OCI-LY7 (cell line): Measurements from ENCODE around the gene IL21R. TPM values are rescaled to one million over a fixed set of nuclear protein-coding genes. Genes with fewer than 3 reads are reported as not detected.

ENCODE experiments used
- BruUV-seq: library from RNA; stranded (reverse); fragments of 400-500 nt; replicated peaks from 2 replicates; lab custom pipeline; 2021; lab: Mats Ljungman, UMichigan
- CTCF ChIA-PET: fragments of 300-600 bp; sonication (Branson Sonifier 250); formaldehyde crosslinking; loops from one replicate; lab custom pipeline; 2022; ENCODE audit warnings: antibody characterized with exemption; ENCODE audit not compliant: unreplicated experiment; lab: Charles Lee
- POLR2A ChIA-PET: fragments of 300-600 bp; sonication (Branson Sonifier 250); formaldehyde crosslinking; loops from one replicate; lab custom pipeline; 2022; ENCODE audit warnings: antibody characterized with exemption; lab: Charles Lee
- DNase-seq: peaks from one replicate; pipeline ENCODE4 v3.0.0-alpha.2; 2015; ENCODE audit warnings: low spot score
- H2AFZ ChIP-seq: fragments of 200-600 bp; sonication (generic), shearing (Covaris generic); 2 replicates; pipeline ENCODE4 v1.6.1; 2014; ENCODE audit warnings: mild to moderate bottlenecking, antibody characterized with exemption, low read length, moderate library complexity
- H3K27ac ChIP-seq: fragments of 200-600 bp; sonication (generic); 2 replicates; pipeline ENCODE4 v1.5.1; 2014; ENCODE audit warnings: mixed run types, low read depth, mild to moderate bottlenecking, moderate library complexity, low read length, inconsistent platforms; ENCODE audit not compliant: poor library complexity, severe bottlenecking
- H3K36me3 ChIP-seq: fragments of 200-600 bp; sonication (generic); 2 replicates; pipeline ENCODE4 v1.6.1; 2014; ENCODE audit warnings: mild to moderate bottlenecking, antibody characterized with exemption, low read length, moderate library complexity, mixed read lengths; ENCODE audit not compliant: insufficient read depth
- H3K4me1 ChIP-seq: fragments of 200-600 bp; sonication (generic); 2 replicates; pipeline ENCODE4 v1.5.1; 2014; ENCODE audit warnings: mild to moderate bottlenecking, low read length; ENCODE audit not compliant: insufficient read depth, poor library complexity, severe bottlenecking
- H3K4me2 ChIP-seq: fragments of 200-600 bp; sonication (generic); 2 replicates; pipeline ENCODE4 v1.6.1; 2014; ENCODE audit warnings: mild to moderate bottlenecking, low read length
- H3K4me3 ChIP-seq: fragments of 200-600 bp; sonication (generic); 2 replicates; pipeline ENCODE4 v1.5.1; 2014; ENCODE audit warnings: mild to moderate bottlenecking, low read depth, low read length; ENCODE audit not compliant: poor library complexity, severe bottlenecking
- H3K79me2 ChIP-seq: fragments of 200-600 bp; sonication (generic); 2 replicates; pipeline ENCODE4 v1.6.1; 2016; ENCODE audit warnings: low read depth, mild to moderate bottlenecking, low read length, moderate library complexity, mixed read lengths; ENCODE audit not compliant: insufficient read depth
- H3K9me2 ChIP-seq: fragments of 200-600 bp; sonication (generic); 2 replicates; pipeline ENCODE4 v1.6.1; 2016; ENCODE audit warnings: mild to moderate bottlenecking, low read length, mixed read lengths; ENCODE audit not compliant: insufficient read depth
- H3K9me3 ChIP-seq: fragments of 200-600 bp; sonication (generic); 2 replicates; pipeline ENCODE4 v1.6.1; 2014; ENCODE audit warnings: mild to moderate bottlenecking, mixed run types, low read length, mixed read lengths
- H4K20me1 ChIP-seq: fragments of 200-600 bp; sonication (generic); 2 replicates; pipeline ENCODE4 v1.6.1; 2014; ENCODE audit warnings: mild to moderate bottlenecking, antibody characterized with exemption, low read length, moderate library complexity, mixed read lengths; ENCODE audit not compliant: insufficient read depth
- EZH2phosphoT487 ChIP-seq: fragments of 200-600 bp; sonication (generic); IDR thresholded peaks from 2 replicates; pipeline ENCODE4 v1.6.1; 2018; ENCODE audit warnings: low read depth, borderline replicate concordance, mild to moderate bottlenecking, mixed run types, antibody characterized with exemption, low read length, moderate library complexity, mixed read lengths
- intact Hi-C: fragments of 100-400 bp; cut with micrococcal nuclease; formaldehyde crosslinking; loops from one replicate; pipeline ENCODE4 v1.10.0; 2022; ENCODE audit not compliant: unreplicated experiment
- total RNA-seq, 2 experiments: library from RNA; depleted of rRNA in 1 of 2; stranded (reverse); fragments of >200 nt in 1 of 2; shearing (Covaris generic) in 1 of 2; gene quantifications; 2 replicates each; pipeline ENCODE4 v1.2.3, GENCODE V29; 2014 to 2022
- TF ChIP-seq, protein P1 (sequence below): fragments of 200-600 bp; sonication (generic); conservative IDR thresholded peaks from 2 replicates; pipeline ENCODE4 v1.5.1; 2014; ENCODE audit warnings: mild to moderate bottlenecking, antibody characterized with exemption, low read length, moderate library complexity, mixed read lengths

The IL21R gene
- total RNA-seq, 2 experiments from 2014 or later, result 10.0 to 47.0 TPM

DNA sequence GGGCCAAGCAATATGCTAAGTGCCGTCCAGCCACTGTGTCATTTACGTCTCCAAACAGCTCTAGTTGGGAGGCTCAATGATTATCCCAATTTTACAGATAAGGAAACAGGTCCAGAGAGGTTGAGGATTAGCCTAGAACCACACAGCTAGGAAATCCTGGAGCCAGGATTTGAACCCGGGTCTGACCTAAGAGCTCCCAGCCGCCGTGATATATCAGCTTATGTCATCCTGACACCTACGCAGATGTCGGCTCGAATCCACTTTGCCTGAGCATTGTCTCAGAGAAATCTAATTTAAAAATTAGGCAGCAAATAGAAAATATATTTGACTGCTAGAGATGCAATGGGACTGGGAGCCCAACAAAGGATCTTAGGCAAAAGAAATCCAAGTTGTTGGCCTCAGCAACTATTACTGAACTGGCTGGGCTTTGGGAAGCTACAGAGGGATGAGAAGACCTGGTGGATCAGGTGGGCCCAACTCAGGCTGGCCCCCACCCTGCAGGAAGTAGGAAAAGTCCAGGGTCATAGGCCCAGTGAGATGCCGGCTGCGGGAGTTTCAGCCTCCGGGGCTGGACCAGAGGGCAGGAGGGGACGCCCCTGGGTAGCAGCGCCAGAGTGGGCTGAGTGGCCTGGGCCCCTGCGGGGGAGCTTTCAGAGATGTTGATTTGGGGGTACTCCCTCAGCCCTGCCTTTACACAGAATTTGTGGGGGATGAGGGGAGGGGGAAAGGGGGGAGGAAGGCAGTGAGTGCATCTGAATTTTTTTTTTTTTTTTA, 35.1 kb upstream of the IL21R start:
- POLR2A ChIA-PET, result interaction anchor here (0.5 to 2.4 kb wide), 11 partner anchors 11 to 196 kb away, joined by 3 to 5 read pairs (median 4); partner anchors contain the start of genes KDM8 and NSMCE1
- Histone ChIP-seq H3K27ac (peak overlapping the region; percentile 58), H3K79me2 (no peaks in the 10 kb centered on the region), H2AFZ (no peak overlapping the region; the same call in 1 of the 2 replicates), H3K4me1 (peaks cover 15% of the 10 kb centered on the region), H3K9me2 (no peaks in the 10 kb centered on the region), H4K20me1 (no peaks in the 10 kb centered on the region), H3K4me2 (peak overlapping the region; percentile 78), H3K36me3 (peaks cover 24% of the 10 kb centered on the region), H3K9me3 (peaks cover 9% of the 10 kb centered on the region; the same call in 1 of the 2 replicates), H3K4me3 (peak overlapping the region; percentile 55)
- no TSS peak for BruUV-seq
- intact Hi-C loops, result loop anchor here (1.0 to 5.0 kb wide), 4 partner anchors 50 to 255 kb away; no protein-coding TSS in a partner anchor
- TF ChIP-seq, protein P1, sequence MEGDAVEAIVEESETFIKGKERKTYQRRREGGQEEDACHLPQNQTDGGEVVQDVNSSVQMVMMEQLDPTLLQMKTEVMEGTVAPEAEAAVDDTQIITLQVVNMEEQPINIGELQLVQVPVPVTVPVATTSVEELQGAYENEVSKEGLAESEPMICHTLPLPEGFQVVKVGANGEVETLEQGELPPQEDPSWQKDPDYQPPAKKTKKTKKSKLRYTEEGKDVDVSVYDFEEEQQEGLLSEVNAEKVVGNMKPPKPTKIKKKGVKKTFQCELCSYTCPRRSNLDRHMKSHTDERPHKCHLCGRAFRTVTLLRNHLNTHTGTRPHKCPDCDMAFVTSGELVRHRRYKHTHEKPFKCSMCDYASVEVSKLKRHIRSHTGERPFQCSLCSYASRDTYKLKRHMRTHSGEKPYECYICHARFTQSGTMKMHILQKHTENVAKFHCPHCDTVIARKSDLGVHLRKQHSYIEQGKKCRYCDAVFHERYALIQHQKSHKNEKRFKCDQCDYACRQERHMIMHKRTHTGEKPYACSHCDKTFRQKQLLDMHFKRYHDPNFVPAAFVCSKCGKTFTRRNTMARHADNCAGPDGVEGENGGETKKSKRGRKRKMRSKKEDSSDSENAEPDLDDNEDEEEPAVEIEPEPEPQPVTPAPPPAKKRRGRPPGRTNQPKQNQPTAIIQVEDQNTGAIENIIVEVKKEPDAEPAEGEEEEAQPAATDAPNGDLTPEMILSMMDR, result no peak
- TF ChIP-seq EZH2phosphoT487, result no peak
- CTCF ChIA-PET, result interaction anchor here (0.6 to 1.8 kb wide), 8 partner anchors 11 to 1127 kb away, joined by 3 to 7 read pairs (median 3); no protein-coding TSS in a partner anchor
- DNase-seq, result no peak

DNA sequence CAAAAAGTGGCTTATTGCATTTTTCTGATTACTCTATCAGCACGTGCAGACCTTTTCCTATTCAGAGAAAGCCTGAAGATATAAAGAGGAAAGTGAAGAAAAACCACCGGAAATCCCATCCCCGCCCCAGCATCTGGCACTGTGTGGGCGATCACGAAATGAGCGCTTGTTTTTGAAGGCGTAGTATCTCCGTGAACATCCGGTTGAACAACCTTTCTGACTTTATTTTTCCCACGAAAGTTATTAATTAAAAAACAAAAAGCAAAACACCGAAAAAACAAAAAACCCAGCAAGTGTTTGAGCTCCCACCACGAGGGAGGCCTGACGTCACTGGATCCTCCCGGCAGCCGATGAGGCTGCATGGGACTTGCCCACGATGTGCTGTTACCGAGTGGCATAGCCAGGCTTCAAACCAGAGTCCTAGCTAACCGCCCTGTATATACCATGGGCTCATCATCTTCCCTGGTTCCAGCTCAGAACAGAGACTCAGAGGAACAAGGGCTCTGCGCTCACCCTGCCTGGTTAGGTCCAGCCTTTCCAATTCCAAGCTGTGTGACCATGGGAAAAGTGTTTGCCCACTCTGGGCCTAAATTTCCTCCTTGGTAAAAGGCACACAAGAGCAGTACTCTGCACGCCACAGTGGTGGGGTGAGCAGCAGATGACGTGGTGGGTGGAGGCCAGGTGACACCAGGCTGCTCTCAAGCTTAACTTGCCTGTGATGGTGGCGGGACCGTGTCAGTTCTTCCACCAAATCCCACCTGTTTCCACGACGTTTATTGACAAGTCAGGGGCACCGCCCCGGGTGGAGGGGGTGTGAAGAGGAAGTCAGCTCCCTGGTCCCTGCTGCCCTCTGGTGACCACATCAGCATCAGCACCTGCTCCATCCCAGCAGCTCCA, 34.3 kb upstream of the IL21R start:
- intact Hi-C loops, result loop anchor here (1.0 to 5.0 kb wide), 7 partner anchors 50 to 255 kb away; no protein-coding TSS in a partner anchor
- Histone ChIP-seq H3K27ac (peak overlapping the region; percentile 58), H3K4me2 (peak overlapping the region; percentile 78), H3K79me2 (no peaks in the 10 kb centered on the region), H3K4me1 (peaks cover 19% of the 10 kb centered on the region), H3K36me3 (peaks cover 16% of the 10 kb centered on the region), H3K4me3 (peak overlapping the region; percentile 55), H3K9me2 (no peaks in the 10 kb centered on the region), H4K20me1 (no peaks in the 10 kb centered on the region), H3K9me3 (peaks cover 9% of the 10 kb centered on the region; the same call in 1 of the 2 replicates), H2AFZ (peak overlapping the region; percentile 76; the same call in 1 of the 2 replicates)
- ChIA-PET CTCF (interaction anchor here (0.6 to 2.0 kb wide), 10 partner anchors 10 to 1126 kb away, joined by 3 to 8 read pairs (median 5); partner anchors contain the start of gene KDM8), POLR2A (interaction anchor here (0.6 to 2.4 kb wide), 7 partner anchors 10 to 164 kb away, joined by 3 to 5 read pairs (median 4); partner anchors contain the start of genes KDM8 and NSMCE1)
- DNase-seq, result peak; percentile 85
- no TSS peak for BruUV-seq
- TF ChIP-seq, protein P1, result peak; percentile 82
- no peak for TF ChIP-seq EZH2phosphoT487
